HG03097 (cell line): ENCODE results near the gene OAT.
"Not testable (repeated sequence)": the region's sequence is repeated elsewhere in the genome, so short reads cannot be mapped to it uniquely, and the experiment has no call there.

Experiments
- ATAC-seq: cut with Tn5 transposase; IDR thresholded peaks from one replicate; pipeline ENCODE4 v1.9.1; 2021; ENCODE audit not compliant: unreplicated experiment, low FRiP score

OAT gene

GRCh38 chr10:124447751-124448466 is 29.2 kb upstream of the OAT start:
- ATAC-seq, result no peak

- ATAC-seq, result no peak
Observed at GRCh38 chr10:124446830-124447750, 28.4 kb upstream of the OAT start.

GRCh38 chr10:124441694-124442093 is 23.0 kb upstream of the OAT start:
- ATAC-seq, result not testable (repeated sequence)

DNA sequence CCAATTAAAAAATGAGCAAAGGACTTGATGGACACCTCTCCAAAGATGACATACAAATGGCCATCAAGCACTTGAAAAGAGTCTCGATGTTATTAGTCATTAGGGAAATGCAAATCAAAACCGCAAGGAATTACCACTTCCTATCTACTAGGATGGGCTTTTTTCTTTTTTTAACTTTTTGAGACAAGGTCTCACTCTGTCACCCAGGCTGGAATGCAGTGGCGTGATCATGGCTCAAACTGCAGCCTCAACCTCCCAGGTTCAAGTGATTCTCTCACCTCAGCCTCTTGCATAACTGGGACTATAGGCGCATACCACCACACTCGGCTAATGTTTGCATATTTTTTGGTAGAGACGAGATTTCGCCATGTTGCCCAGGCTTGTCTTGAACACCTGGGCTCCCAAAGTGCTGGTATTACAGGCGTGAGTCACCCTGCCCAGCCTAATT is 17.5 kb upstream of the OAT start:
- peak; percentile 50 for ATAC-seq

DNA sequence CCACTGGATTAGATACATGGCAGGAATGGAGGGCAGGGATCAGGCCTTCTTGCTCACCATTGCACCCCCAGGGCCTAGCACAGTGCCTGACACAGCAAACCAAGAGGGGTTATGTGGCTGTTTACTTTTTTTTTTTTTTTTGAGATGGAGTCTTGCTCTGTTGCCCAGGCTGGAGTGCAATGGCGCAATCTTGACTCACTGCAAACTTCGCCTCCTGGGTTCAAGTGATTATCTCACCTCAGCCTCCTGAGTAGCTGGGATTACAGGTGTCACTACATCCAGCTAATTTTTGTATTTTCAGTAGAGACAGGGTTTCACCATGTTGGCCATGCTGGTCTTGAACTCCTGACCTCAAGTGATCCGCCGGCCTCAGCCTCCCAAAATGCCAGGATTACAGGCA is 17.0 kb upstream of the OAT start:
- ATAC-seq, result not testable (repeated sequence)

- no peak for ATAC-seq
Observed at GRCh38 chr10:124433461-124433860, 14.7 kb upstream of the OAT start.

- no peak for ATAC-seq
Observed at GRCh38 chr10:124430077-124430476, 11.4 kb upstream of the OAT start.

DNA sequence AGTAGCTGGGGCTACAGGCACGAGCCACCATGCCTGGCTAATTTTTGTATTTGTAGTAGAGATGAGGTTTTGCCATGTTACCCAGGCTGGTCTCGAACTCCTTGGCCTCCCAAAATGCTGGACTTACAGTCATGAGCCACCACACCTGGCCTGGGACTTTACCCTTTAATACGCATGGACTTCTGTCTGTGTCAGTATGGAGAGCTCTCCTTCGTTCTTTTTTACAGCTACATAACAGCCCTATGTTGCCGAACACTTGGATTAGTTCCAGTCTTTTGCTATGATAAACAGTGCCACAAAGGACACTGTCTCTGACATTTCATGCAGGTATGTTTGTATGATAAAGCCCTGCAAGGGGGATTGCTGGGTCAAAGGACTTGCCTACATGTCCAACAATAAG is 10.9 kb upstream of the OAT start:
- ATAC-seq, result no peak

GRCh38 chr10:124428207-124428777 is 9.6 kb upstream of the OAT start:
- no peak for ATAC-seq

DNA sequence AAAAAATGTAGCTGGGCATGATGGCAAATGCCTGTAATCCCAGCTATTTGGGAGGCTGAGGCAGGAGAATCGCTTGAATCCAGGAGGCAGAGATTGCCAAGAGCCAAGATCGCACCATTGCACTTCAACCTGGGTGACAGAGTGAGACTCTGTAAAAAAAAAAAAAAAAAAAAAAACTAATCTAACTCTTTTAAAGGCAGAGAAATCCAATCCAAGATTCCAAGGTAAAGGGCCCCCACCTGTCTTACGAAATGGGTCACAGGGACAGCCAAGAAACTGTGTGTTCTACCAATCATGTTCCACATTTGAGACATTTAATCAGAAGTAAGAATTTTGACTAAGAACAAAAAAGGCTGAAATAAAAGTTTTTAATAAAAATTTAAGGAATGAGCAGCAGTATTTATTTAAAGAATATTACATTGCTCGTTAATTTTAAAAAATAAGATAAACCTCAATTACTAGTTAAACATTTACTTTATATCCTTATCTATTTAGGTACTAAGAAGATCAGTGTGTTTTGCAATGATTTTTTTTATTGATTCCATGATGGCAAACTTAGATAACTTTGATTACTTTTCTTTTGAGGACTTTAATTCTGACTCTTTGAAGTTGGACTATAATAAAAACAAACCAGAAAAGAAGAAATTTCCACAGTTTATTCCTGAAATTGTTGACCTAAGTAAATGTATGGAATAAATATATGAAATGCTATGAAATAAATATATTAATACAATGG is 6.7 kb upstream of the OAT start:
- ATAC-seq, result no peak

GRCh38 chr10:124423813-124424212 is 5.1 kb upstream of the OAT start:
- ATAC-seq, result no peak

GRCh38 chr10:124422742-124423141 is 4.0 kb upstream of the OAT start:
- no peak for ATAC-seq

DNA sequence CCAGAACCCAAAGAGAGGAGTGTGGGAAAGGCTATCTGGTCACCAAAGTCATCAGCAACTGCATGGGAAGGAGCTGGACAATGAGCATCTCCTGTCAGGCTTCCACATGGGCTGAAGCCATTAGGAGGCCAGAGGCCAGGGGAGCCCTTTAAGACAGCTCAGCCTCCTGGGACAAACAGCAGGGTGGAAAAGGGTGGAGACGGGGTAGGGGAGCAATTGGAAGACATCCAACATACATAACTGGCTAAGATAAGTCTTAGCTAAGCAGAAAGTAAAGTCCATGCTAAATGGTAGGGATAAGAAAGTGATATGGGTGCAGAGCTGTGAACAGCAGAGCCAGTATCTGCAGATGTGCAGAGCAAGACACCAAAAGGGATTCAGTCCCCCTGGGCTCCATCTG is 1.5 kb upstream of the OAT start:
- ATAC-seq, result no peak

DNA sequence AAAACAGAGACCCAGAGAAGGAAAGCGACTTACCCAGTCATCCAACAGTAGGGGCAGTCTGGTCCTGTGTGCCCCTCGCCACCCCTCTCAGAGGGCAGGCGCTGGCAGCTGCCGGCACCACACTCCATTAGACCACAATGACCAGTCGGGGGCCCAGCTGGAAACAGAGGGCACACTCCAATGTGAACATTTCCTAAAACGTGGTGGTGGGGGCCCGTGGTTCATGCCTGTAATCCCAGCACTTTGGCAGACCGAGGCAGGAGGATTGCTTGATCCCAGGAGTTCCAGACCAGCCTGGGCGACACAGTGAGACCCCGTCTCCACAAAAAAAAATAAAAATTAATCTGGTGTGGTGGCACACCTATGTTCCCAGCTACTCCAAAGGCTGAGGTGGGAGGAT is 912 bp upstream of the OAT start:
- ATAC-seq, result no peak

DNA sequence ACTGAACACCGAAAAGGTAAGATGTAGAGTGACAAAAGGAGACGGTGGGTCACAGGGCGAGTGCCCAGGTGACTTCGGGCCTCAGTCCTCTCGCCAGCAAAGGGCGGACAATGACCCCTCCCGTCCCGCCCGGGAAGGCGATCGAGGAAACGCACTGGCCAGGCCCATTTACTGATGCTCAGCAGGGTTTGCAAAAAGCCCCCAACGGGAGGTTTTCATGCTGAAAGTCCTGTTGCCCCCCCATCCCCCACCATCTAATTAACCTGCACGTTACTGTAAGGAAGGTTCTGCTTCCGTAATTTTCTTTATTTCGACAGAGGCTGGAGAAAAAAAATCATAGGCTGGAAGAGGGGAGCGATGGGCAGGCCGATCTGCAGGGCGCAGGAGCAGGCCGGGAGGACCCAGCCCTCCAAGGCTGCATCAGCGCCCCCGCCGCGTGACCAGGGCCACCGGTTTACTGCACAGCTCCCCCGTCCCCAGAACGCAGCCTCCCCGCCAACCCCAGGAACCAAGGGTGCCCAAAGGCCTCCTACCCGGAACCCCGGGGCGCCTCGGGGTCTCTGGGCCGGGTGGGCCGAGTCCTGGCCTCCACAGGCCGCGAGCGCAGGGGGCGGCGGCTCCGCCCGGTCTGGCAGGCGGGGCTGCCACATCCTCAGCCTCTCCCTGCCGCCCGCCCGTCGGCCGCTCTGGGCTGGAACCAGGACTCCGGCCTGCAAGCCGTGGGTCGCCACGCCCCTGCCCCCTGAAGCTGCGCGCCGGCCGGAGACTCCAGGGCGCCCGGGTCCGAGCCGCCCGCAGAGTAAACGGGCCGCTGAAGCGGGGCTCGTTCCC is 613 bp downstream of the OAT start:
- peak; percentile 17 for ATAC-seq

DNA sequence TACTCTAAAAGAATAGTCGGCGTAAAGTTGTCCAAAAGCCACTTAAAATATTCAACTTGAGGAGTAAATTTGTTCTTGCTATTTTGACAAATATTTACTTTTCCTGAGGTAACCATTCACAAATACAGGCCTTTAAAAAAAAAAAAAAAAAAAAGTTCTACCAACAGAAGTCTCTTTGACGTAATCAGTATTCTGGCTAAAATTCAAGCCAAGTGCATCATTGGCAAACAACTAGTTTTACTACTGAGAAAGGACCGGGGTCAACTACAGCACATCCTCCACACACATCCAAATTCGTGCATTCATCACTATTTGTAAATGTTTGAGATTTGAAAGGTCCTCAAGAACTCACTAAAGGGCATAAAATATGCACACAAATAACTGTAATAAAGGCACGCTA is 2.0 kb downstream of the OAT start:
- ATAC-seq, result no peak

GRCh38 chr10:124415210-124415609 is 3.5 kb downstream of the OAT start:
- no peak for ATAC-seq

DNA sequence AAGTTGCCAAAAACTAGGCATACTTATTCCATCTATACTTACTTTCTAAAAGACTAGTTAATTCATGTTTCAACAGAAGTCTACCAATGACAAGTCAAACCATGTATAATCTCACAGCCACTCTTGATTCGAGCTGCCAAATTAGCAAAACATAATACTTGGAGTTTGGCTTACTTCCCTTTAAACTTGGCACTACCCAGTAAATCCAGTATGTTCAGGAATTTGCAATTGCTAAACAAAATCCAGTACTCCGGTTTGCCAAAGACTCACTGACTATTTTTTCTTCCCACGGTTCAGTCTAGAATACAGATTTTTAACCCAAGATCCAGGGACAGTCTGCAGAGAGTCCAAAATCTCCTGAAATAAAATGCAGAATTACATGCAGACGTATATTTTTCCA is 4.6 kb downstream of the OAT start:
- no peak for ATAC-seq

- ATAC-seq, result no peak
Observed at GRCh38 chr10:124409696-124410095, 9.0 kb downstream of the OAT start.

DNA sequence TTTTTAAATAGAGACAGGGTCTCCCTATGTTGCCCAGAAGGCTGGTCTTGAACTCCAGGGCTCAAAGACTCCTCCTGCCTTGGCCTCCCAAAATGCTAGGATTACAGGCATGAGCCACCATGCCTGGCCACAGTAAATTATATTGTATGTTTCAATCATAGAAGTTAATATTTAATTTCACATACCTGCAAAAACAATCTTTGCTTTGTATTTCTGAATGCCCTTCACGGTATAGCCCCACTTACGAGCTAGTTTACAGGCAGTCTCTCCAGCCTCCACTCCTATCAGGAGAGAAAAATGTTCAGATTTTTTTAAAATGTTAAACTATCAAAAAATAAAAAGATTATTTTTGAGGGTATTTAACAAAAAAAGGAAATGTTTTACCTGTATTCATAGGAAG is 10.4 kb downstream of the OAT start:
- ATAC-seq, result no peak
